GM23248 (cell line): ENCODE results near the gene PCDH20. TPM values are rescaled to one million over a fixed set of nuclear protein-coding genes. Genes with fewer than 3 reads are reported as not detected.

Source experiments
- DNase-seq: peaks from one replicate; pipeline ENCODE4 v3.0.0-alpha.2; 2015
- H2AFZ ChIP-seq: fragments of 200-600 bp; sonication (generic); 2 replicates; pipeline ENCODE4 v1.6.1; 2016; ENCODE audit warnings: antibody characterized with exemption
- H3F3A ChIP-seq: fragments of 200-600 bp; sonication (generic); 2 replicates; pipeline ENCODE4 v1.6.1; 2016; ENCODE audit warnings: mild to moderate bottlenecking, antibody characterized with exemption, mixed run types; ENCODE audit not compliant: insufficient read depth
- H3K27ac ChIP-seq: fragments of 200-600 bp; sonication (generic); 2 replicates; pipeline ENCODE4 v1.5.1; 2016; ENCODE audit warnings: mild to moderate bottlenecking
- H3K27me3 ChIP-seq: fragments of 200-600 bp; sonication (generic); replicated peaks from 2 replicates; pipeline ENCODE4 v1.6.1; 2016; ENCODE audit warnings: mild to moderate bottlenecking; ENCODE audit not compliant: insufficient read depth
- H3K36me3 ChIP-seq: fragments of 200-600 bp; sonication (generic); 2 replicates; pipeline ENCODE4 v1.6.1; 2016; ENCODE audit warnings: low read depth, mild to moderate bottlenecking
- H3K4me1 ChIP-seq: fragments of 200-600 bp; sonication (generic); 2 replicates; pipeline ENCODE4 v1.6.1; 2016; ENCODE audit warnings: mild to moderate bottlenecking; ENCODE audit not compliant: insufficient read depth
- H3K4me2 ChIP-seq: fragments of 200-600 bp; sonication (generic); one replicate; pipeline ENCODE4 v1.6.1; 2016; ENCODE audit warnings: mild to moderate bottlenecking; ENCODE audit not compliant: unreplicated experiment
- H3K4me3 ChIP-seq: fragments of 200-600 bp; sonication (generic); 2 replicates; pipeline ENCODE4 v1.5.1; 2016; ENCODE audit warnings: mild to moderate bottlenecking
- H3K79me2 ChIP-seq: fragments of 200-600 bp; sonication (generic); 2 replicates; pipeline ENCODE4 v1.6.1; 2016; ENCODE audit warnings: mild to moderate bottlenecking; ENCODE audit not compliant: insufficient read depth
- H3K9ac ChIP-seq: fragments of 200-600 bp; sonication (generic); 2 replicates; pipeline ENCODE4 v1.6.1; 2016; ENCODE audit warnings: mild to moderate bottlenecking
- H3K9me2 ChIP-seq: fragments of 200-600 bp; sonication (generic); 2 replicates; pipeline ENCODE4 v1.6.1; 2016; ENCODE audit warnings: mixed run types, mild to moderate bottlenecking, moderate library complexity; ENCODE audit not compliant: insufficient read depth
- H3K9me3 ChIP-seq: fragments of 200-600 bp; sonication (generic); one replicate; pipeline ENCODE4 v1.6.1; 2017; ENCODE audit warnings: low read depth
- H4K20me1 ChIP-seq: fragments of 200-600 bp; sonication (generic); 2 replicates; pipeline ENCODE4 v1.6.0; 2016; ENCODE audit not compliant: insufficient read depth
- EZH2 ChIP-seq: fragments of 200-600 bp; sonication (generic); IDR thresholded peaks from 2 replicates; pipeline ENCODE4 v1.6.1; 2018; ENCODE audit warnings: antibody characterized with exemption, mild to moderate bottlenecking; ENCODE audit not compliant: insufficient read depth, poor library complexity, severe bottlenecking
- EZH2phosphoT487 ChIP-seq: fragments of 200-600 bp; sonication (generic); IDR thresholded peaks from 2 replicates; pipeline ENCODE4 v1.6.1; 2018; ENCODE audit warnings: antibody characterized with exemption, moderate library complexity, mild to moderate bottlenecking, low read depth; ENCODE audit not compliant: insufficient read depth
- in situ Hi-C: fragments of 300-500 bp; cut with MboI; formaldehyde crosslinking; loops from 2 replicates; pipeline ENCODE4 v1.15.0; 2020
- polyA plus RNA-seq: library from polyadenylated mRNA; unstranded; fragments of >200 nt; fragmentation: Nextera tagmentation; extraction: Ambion mirVana; gene quantifications from 2 replicates; pipeline ENCODE4 v1.2.1, GENCODE V29; 2016
- total RNA-seq: library from RNA; depleted of rRNA; stranded (reverse); fragments of >200 nt; shearing (Covaris generic); gene quantifications from 2 replicates; pipeline ENCODE4 v1.2.3, GENCODE V29; 2014

The PCDH20 gene
- total and polyA plus RNA-seq, 2 experiments from 2014 or later, result under 0.01 TPM; not detected in 1

- in situ Hi-C loops, result no loop called here
- Histone ChIP-seq H3K4me2 (no peak overlapping the region), H2AFZ (no peak overlapping the region)
Observed at GRCh38 chr13:61362522-61362921, 53.1 kb downstream of the PCDH20 start.

More at GRCh38 chr13:61362522-61362921, 53.1 kb downstream of the PCDH20 start:
- H3F3A ChIP-seq, result no peaks in the 10 kb centered on the region
- H3K9me2 ChIP-seq, result no peaks in the 10 kb centered on the region
- no peaks in the 10 kb centered on the region for H3K4me1 ChIP-seq
- no peak overlapping the region for H3K4me3 ChIP-seq
- no peaks in the 10 kb centered on the region for H3K27me3 ChIP-seq
- TF ChIP-seq EZH2phosphoT487 (no peak), EZH2 (no peak)
- H3K9ac ChIP-seq, result no peak overlapping the region
- H3K27ac ChIP-seq, result no peak overlapping the region
- no peaks in the 10 kb centered on the region for H3K79me2 ChIP-seq
- no peaks in the 10 kb centered on the region for H4K20me1 ChIP-seq
- no peaks in the 10 kb centered on the region for H3K36me3 ChIP-seq
- no peak for DNase-seq
- no peaks in the 10 kb centered on the region for H3K9me3 ChIP-seq
